Activated effector memory CD4-positive, alpha-beta T cell treated with anti-CD3 and anti-CD28 coated beads, Interleukin-2, amount 50 U/mL, for 16 hours (primary cell): ENCODE results near the gene STIM1.

Experiments
- DNase-seq: peaks from one replicate; pipeline ENCODE4 v3.0.0-alpha.2; 2020

STIM1 gene

DNA sequence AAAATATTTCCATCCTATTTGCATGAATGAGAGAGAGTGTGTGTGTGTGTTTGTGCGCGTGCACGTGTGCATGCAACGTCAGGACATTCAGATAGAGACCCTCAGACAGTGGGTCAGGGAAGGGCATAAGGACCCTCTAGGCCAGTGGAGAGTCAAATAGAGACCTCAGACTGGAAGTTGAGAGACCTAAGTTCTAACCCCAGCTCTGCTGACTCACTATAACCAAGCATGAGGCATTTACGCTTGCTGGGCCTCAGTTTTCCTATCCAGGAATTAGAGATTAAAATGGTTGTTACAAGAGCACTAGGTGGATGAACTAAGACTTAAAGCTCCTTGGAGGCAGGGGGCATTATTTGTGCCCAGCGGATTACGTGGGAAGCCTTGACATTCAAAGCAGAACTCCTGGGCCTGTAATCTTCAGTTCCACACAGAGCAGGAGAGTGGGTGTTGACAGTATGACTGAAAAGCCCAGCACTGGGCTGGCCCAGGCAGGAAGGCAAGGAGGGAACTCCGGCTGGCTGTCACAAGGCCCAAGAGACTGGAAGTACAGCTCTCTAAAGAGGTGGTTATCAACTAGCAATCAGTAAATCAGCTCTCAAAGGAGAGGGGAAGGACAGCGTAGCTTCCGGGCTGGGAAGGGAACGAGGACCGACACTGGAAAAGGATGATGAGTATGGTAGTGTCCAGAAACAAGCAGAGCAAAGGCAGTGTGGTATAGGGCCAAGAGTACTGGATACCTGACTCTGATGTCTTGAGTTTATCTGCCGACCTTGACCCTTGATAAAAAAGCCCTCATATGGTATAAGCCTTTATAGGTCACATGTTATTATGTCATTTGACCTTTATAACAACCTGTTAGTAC, 23.9 kb upstream of the STIM1 start:
- DNase-seq: no peak

GRCh38 chr11:3832816-3833215, 22.6 kb upstream of the STIM1 start:
- no peak for DNase-seq

DNA sequence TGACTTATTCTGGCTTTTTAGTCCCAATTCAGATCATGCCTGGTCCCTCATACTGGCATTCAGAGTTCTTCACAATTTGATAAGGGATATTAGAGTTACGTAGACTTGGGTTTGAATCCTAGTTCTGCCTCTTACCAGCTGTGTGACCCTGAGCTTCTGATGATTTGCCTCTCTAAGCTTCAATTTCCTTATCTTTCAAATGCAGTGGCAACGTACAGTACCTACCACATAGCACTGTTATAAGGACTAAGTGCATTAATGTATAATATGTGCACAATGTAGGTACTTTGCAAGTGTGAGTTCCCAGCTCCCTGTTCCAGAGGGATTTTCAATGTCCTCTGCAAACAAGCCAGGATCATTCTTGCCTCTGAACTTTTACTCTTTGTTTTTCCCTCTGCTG, 22.0 kb upstream of the STIM1 start:
- no peak for DNase-seq

DNA sequence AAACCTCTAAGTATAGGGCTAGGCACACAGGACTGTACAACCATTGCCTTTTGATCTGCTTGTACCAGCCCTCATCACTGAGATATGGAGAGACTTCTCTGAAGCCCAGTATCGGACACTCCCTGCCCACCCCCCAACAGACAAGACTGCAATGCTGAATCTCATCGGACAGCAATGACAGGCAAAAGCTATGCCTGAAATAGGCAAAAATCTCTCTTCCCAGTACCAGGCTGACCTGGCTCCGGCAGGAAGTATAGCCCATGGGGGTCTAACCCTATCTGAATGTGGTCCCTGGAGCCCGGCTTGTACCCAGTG, 21.2 kb upstream of the STIM1 start:
- no peak for DNase-seq

GRCh38 chr11:3834664-3835461, 20.6 kb upstream of the STIM1 start:
- no peak for DNase-seq

GRCh38 chr11:3835751-3836150, 19.7 kb upstream of the STIM1 start:
- no peak for DNase-seq

- DNase-seq: peak; percentile 82
These were observed 18.6 kb upstream of the STIM1 start for GRCh38 chr11:3836903-3837302.

- no peak for DNase-seq
These were observed 17.7 kb upstream of the STIM1 start for GRCh38 chr11:3837793-3838192.

DNA sequence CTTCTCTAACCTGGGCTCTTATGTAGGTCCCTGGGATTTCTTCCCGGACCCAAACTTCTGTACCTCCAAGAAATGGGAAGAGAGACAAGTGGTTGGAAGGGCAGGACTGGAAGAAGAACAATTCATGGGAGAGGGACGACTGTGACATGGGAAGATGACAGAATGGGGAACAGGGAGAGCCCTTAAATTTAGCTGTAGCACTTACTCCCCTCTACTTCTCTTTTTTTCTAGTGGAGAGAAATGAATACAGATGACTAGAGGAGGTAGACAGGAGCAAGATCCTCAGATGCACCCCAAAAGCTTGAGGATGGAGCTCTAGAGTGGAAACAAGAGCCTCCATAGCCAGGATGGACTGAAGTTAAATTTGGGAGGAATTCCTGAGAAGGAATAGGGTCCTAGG, 17.0 kb upstream of the STIM1 start:
- no peak for DNase-seq

DNA sequence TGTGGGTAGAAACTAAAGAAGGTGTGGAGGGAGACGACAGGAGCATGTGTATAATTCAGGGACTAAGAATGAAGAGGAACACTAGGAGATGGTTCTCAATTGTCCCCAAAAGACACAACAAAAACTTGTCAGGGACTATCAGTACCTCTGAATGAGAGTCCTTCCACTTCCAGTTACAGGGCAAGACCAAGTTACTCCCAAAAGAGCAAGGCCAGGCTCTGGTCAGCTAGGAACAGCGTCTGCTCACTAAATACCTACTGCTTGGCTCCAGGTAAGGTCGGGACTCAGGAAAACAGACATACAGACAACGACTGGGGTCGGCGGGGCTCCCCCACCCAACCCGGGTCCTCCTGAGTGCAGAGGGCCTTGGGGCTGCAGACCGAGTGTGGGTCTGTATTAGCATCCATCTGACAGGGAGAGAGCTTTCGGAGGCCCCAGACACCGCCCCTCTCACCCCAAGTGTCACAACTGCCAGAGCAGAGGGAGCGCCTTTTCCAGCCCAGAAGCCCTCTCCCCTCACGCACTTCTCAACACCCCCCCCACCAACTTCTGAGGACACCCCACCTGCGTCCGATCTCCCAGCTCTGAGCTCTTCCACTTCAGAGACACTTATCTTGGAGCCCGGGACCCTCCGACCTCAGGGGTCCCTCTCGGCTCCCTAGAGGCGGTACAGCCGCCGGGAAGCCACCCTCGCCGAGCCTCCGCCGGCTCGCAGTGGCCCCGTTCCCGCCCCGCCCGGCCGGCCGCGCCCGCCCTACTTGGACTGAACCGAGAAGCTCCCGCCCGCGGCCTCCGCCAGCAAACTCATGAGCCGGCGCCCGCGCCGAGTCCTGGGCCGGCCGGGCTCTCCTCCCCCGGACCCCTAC, 15.2 kb upstream of the STIM1 start:
- DNase-seq: peak; percentile 81

DNA sequence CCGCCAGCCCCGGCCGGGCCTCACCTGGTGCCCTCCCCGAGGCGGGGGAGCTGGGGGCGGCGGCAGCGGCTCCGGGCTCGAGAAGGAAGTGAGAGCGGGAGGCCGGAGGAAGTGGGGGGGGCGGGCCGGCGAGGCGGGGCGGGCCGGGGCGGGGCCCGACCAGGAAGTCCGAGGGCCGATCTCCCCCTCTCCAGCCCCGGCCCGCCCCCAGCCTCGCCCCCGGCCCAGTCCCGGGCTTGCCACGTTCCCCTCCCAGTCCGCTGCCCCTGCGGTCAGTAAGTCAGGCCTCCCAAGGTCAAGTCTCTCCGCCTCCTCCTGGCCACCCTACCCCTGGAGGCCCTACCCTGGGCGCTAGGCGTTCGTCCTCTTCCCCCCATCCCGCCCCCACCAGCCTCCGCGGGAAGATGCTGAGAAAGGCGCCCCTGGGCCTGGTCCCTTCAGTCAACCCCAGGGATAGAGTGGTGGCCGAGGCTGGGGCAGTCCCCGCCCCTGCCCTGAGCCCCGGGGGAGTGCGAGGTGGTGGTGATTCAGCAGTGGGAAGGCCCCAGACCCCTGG, 14.5 kb upstream of the STIM1 start, which contains the start of gene RHOG:
RHOG (minus strand) TSS at position 90 of the 556 bp plus-strand sequence. CDS start 12,821 bp downstream, outside the sequence.
- DNase-seq: peak; percentile 89

DNA sequence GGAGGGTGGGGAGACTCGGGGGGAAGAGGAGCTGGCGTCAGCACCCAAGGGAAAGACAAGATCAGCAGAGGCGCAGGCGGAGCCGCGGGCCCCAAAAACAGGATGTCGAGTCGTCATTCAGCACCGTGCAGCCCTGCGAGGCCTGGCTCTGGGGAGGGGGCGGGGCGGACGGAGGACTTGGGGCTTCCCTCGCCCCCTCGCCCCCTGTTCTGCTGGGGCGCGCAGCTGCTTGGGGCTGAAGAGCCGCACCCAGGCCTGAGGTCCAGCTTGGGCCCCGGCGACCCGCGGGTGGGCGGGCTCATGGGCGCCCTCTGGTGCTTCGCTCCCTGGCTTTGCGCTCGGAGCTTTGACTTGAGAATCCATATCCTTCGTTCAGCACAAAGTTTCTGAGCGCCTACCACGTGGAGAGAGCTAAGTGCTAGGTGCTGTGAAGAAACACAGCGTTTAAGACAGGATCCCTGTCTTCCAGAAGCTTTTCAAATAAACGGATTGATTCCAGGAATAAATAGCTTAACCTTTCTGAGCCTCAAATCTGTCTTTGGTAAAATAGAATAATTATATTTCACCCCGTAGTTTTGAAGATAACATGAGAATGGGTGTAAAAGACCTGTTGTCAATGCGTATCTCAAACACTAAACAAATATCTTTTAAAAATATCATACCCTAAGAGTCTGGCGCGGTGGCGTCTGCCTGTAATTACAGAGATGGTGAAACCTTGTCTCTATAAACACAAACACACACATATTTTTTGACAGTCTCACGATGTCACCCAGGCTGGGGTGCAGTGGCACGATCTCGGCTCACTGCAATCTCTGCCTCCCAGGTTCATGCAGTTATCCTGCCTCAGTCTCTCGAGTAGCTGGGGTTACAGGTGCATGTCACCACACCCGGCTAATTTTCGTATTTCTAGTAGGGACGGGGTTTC, 13.8 kb upstream of the STIM1 start:
- DNase-seq: peak; percentile 97

DNA sequence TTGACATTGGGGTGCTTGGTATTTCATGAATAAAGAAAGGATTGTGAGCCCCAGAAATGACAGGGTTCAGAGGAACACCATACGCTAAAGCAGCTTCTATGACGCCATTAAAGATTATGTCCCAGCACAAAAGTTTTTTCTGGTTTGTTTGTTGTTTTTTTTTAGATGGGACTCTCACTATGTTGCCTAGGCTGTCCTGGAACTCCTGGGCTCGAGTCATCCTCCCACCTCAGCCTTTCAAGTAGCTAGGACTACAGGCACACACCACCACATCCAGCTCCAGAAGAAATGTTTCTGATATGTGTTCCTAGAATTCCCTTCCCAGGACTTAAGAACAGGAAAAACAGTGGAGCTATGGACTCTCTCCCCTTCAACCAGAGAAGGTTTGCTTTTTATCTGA, 12.1 kb upstream of the STIM1 start:
- DNase-seq: no peak

GRCh38 chr11:3845246-3845645, 10.2 kb upstream of the STIM1 start:
- no peak for DNase-seq

DNA sequence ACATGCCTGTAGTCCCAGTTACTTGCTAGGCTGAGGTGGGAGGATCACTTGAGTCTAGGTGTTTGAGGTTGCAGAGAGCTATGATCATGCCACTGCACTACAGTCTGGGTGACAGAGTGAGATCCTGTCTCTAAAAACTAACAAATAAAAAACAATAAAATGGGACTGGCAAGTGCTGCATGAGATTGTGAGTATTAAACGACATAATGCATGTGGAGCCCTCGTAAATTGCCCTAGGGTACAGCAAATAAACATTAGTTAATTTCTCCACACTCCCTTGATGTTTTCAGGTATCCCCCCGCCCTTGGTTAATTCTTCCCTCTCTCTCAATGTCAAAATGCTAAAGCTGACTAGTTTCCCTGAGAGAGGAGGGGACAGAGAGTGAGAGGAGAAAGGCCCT, 9.8 kb upstream of the STIM1 start:
- no peak for DNase-seq

GRCh38 chr11:3849297-3849874, 6.1 kb upstream of the STIM1 start:
- no peak for DNase-seq

DNA sequence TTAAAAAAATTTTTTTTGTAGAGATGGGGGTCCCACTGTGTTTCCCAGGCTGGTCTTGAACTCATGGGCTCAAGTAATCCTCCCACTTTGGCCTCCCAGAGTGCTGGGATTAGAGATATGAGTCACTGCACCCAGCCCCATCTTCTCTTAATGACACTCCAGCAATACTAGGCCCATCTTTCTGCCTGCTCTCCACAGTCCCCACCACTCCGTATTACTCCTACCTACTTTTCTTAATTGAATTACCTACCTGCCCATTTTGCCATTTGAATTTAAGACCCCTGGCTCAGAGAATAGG, 2.0 kb upstream of the STIM1 start:
- DNase-seq: no peak

- DNase-seq: peak; percentile 86
These were observed 1.4 kb upstream of the STIM1 start for GRCh38 chr11:3853899-3854659.

GRCh38 chr11:3854660-3854976, 846 bp upstream of the STIM1 start:
- no peak for DNase-seq

- peak; percentile 81 for DNase-seq
These were observed 486 bp downstream of the STIM1 start for GRCh38 chr11:3855808-3856491.
